CD4-positive, alpha-beta T cell treated with Interleukin-1 beta for 1 hour (primary cell): ENCODE results near the gene C1orf74.

ENCODE experiments used
- DNase-seq, 2 donors: peaks; one replicate each; pipeline ENCODE4 v3.0.0-alpha.2; 2020 to 2022

C1orf74 gene

GRCh38 chr1:209741889-209742288 is 42.5 kb downstream of the C1orf74 start:
- no peak for DNase-seq

GRCh38 chr1:209741193-209741592 is 43.2 kb downstream of the C1orf74 start:
- no peak for DNase-seq

GRCh38 chr1:209738270-209738669 is 46.1 kb downstream of the C1orf74 start:
- no peak for DNase-seq

GRCh38 chr1:209737118-209737505 is 47.2 kb downstream of the C1orf74 start:
- no peak for DNase-seq

- no peak for DNase-seq
These were observed 47.8 kb downstream of the C1orf74 start for GRCh38 chr1:209736490-209737117.

GRCh38 chr1:209733409-209734192 is 50.8 kb downstream of the C1orf74 start:
- DNase-seq, result no peak

- no peak for DNase-seq
These were observed 51.6 kb downstream of the C1orf74 start for GRCh38 chr1:209732725-209733124.

GRCh38 chr1:209729436-209729835 is 54.9 kb downstream of the C1orf74 start:
- DNase-seq, result no peak
